WTC11 (cell line): Measurements from ENCODE around the gene BRME1. TPM values are rescaled to one million over a fixed set of nuclear protein-coding genes. Genes with fewer than 3 reads are reported as not detected.

Experiments
- ATAC-seq: fragments of 200-7000 bp; cut with Tn5 transposase; 2 replicates; pipeline ENCODE4 v1.10.0; 2021; ENCODE audit warnings: mild to moderate bottlenecking, moderate library complexity
- CTCF ChIA-PET: fragments of 300-600 bp; sonication (Branson Sonifier 250); formaldehyde crosslinking; loops from one replicate; lab custom pipeline; 2021; ENCODE audit warnings: antibody characterized with exemption; lab: Charles Lee
- POLR2A ChIA-PET: fragments of 350-600 bp; sonication (Branson Sonifier 250); formaldehyde crosslinking; loops from one replicate; lab custom pipeline; 2021; ENCODE audit warnings: antibody characterized with exemption; lab: Charles Lee
- DNase-seq: peaks from one replicate; pipeline ENCODE4 v3.0.0; 2021; ENCODE audit warnings: low spot score
- H3K27ac Mint-ChIP-seq: 2 replicates; pipeline ENCODE4 v1.8.0; 2021; ENCODE audit warnings: mixed read lengths
- H3K27me3 Mint-ChIP-seq: 2 replicates; pipeline ENCODE4 v1.8.0; 2021; ENCODE audit warnings: low read depth, mild to moderate bottlenecking, moderate library complexity, mixed read lengths
- H3K36me3 Mint-ChIP-seq: 2 replicates; pipeline ENCODE4 v1.8.0; 2021; ENCODE audit warnings: mixed read lengths
- H3K4me1 Mint-ChIP-seq: 2 replicates; pipeline ENCODE4 v1.8.0; 2022; ENCODE audit warnings: mixed read lengths
- H3K4me3 Mint-ChIP-seq: 2 replicates; pipeline ENCODE4 v1.8.0; 2021; ENCODE audit warnings: mild to moderate bottlenecking, moderate library complexity, mixed read lengths
- H3K9me3 Mint-ChIP-seq: 2 replicates; pipeline ENCODE4 v1.8.0; 2021; ENCODE audit warnings: mixed read lengths
- CBFB ChIP-seq: sonication (generic); formaldehyde crosslinking; IDR thresholded peaks from 2 replicates; pipeline ENCODE4 v1.8.1; 2022; ENCODE audit warnings: mild to moderate bottlenecking, low read depth, missing genetic modification reagents
- ELF4 ChIP-seq: sonication (generic); formaldehyde crosslinking; IDR thresholded peaks from 2 replicates; pipeline ENCODE4 v1.8.1; 2022; ENCODE audit warnings: low read depth, mild to moderate bottlenecking, moderate library complexity, missing genetic modification reagents
- FOXK1 ChIP-seq: sonication (generic); formaldehyde crosslinking; IDR thresholded peaks from 2 replicates; pipeline ENCODE4 v1.8.0; 2022; ENCODE audit warnings: mild to moderate bottlenecking, moderate library complexity, missing genetic modification reagents
- GABPB1 ChIP-seq: sonication (generic); formaldehyde crosslinking; IDR thresholded peaks from 2 replicates; pipeline ENCODE4 v1.8.1; 2023; ENCODE audit warnings: mild to moderate bottlenecking, missing genetic modification reagents
- IRF2 ChIP-seq: sonication (generic); formaldehyde crosslinking; IDR thresholded peaks from 2 replicates; pipeline ENCODE4 v1.8.0; 2022; ENCODE audit warnings: low read depth, missing genetic modification reagents, borderline replicate concordance
- KAT7 ChIP-seq: sonication (generic); formaldehyde crosslinking; IDR thresholded peaks from 2 replicates; pipeline ENCODE4 v1.8.1; 2023; ENCODE audit warnings: missing genetic modification reagents, mild to moderate bottlenecking, borderline replicate concordance
- MYBL2 ChIP-seq: sonication (generic); formaldehyde crosslinking; IDR thresholded peaks from 2 replicates; pipeline ENCODE4 v1.8.1; 2023; ENCODE audit warnings: mild to moderate bottlenecking, moderate library complexity, missing genetic modification reagents
- PREB ChIP-seq: sonication (generic); formaldehyde crosslinking; IDR thresholded peaks from 2 replicates; pipeline ENCODE4 v1.8.1; 2022; ENCODE audit warnings: mild to moderate bottlenecking, missing genetic modification reagents, moderate library complexity, borderline replicate concordance
- RORB ChIP-seq: fragments of 250-450 bp; sonication (Bioruptor Pico); IDR thresholded peaks from 2 replicates; pipeline ENCODE4 v1.9.0; 2021; ENCODE audit warnings: mild to moderate bottlenecking
- SOX15 ChIP-seq: fragments of 250-450 bp; sonication (Bioruptor Pico); IDR thresholded peaks from 2 replicates; pipeline ENCODE4 v1.9.0; 2021; ENCODE audit warnings: mild to moderate bottlenecking
- TCF7 ChIP-seq: sonication (generic); formaldehyde crosslinking; IDR thresholded peaks from 2 replicates; pipeline ENCODE4 v1.8.0; 2022; ENCODE audit warnings: mild to moderate bottlenecking, low read depth, missing genetic modification reagents, moderate library complexity
- TEAD1 ChIP-seq: sonication (generic); formaldehyde crosslinking; IDR thresholded peaks from 2 replicates; pipeline ENCODE4 v1.8.0; 2022; ENCODE audit warnings: mild to moderate bottlenecking, missing genetic modification reagents
- TP53 ChIP-seq: sonication (generic); formaldehyde crosslinking; IDR thresholded peaks from 2 replicates; pipeline ENCODE4 v1.8.1; 2023; ENCODE audit warnings: mild to moderate bottlenecking, missing genetic modification reagents
- ZNF219 ChIP-seq: sonication (generic); formaldehyde crosslinking; IDR thresholded peaks from 2 replicates; pipeline ENCODE4 v1.8.0; 2023; ENCODE audit warnings: missing genetic modification reagents, mild to moderate bottlenecking, borderline replicate concordance
- ZNF232 ChIP-seq: sonication (generic); formaldehyde crosslinking; IDR thresholded peaks from 2 replicates; pipeline ENCODE4 v1.8.0; 2022; ENCODE audit warnings: mild to moderate bottlenecking, missing genetic modification reagents
- total RNA-seq: library from RNA; stranded (reverse); gene quantifications from 3 replicates; pipeline ENCODE4 v1.2.3, GENCODE V29; 2021
- TF ChIP-seq, protein P1 (sequence below): sonication (generic); formaldehyde crosslinking; IDR thresholded peaks from 2 replicates; pipeline ENCODE4 v1.8.1; 2023; ENCODE audit warnings: mild to moderate bottlenecking, missing genetic modification reagents, moderate library complexity
- TF ChIP-seq, protein P2 (sequence below): fragments of 200-600 bp; IDR thresholded peaks from 2 replicates; pipeline ENCODE4 v1.8.0; 2022; ENCODE audit warnings: antibody characterized with exemption
- TF ChIP-seq, protein P3 (sequence below): fragments of 250-450 bp; sonication (Bioruptor Pico); conservative IDR thresholded peaks from 2 replicates; pipeline ENCODE4 v1.9.0; 2021; ENCODE audit warnings: mild to moderate bottlenecking
- TF ChIP-seq, protein P4 (sequence below): sonication (generic); formaldehyde crosslinking; IDR thresholded peaks from 2 replicates; pipeline ENCODE4 v1.8.1; 2023; ENCODE audit warnings: mild to moderate bottlenecking, missing genetic modification reagents
- TF ChIP-seq, protein P5 (sequence below): fragments of 250-450 bp; sonication (Bioruptor Pico); IDR thresholded peaks from 2 replicates; pipeline ENCODE4 v1.8.0; 2021; ENCODE audit warnings: mild to moderate bottlenecking
- TF ChIP-seq, protein P6 (sequence below): fragments of 250-450 bp; sonication (Bioruptor Pico); IDR thresholded peaks from 2 replicates; pipeline ENCODE4 v2.1.2; 2022; ENCODE audit warnings: mild to moderate bottlenecking, moderate library complexity

The BRME1 gene
- total RNA-seq, 1 experiment from 2014 or later: 5.0 TPM

DNA sequence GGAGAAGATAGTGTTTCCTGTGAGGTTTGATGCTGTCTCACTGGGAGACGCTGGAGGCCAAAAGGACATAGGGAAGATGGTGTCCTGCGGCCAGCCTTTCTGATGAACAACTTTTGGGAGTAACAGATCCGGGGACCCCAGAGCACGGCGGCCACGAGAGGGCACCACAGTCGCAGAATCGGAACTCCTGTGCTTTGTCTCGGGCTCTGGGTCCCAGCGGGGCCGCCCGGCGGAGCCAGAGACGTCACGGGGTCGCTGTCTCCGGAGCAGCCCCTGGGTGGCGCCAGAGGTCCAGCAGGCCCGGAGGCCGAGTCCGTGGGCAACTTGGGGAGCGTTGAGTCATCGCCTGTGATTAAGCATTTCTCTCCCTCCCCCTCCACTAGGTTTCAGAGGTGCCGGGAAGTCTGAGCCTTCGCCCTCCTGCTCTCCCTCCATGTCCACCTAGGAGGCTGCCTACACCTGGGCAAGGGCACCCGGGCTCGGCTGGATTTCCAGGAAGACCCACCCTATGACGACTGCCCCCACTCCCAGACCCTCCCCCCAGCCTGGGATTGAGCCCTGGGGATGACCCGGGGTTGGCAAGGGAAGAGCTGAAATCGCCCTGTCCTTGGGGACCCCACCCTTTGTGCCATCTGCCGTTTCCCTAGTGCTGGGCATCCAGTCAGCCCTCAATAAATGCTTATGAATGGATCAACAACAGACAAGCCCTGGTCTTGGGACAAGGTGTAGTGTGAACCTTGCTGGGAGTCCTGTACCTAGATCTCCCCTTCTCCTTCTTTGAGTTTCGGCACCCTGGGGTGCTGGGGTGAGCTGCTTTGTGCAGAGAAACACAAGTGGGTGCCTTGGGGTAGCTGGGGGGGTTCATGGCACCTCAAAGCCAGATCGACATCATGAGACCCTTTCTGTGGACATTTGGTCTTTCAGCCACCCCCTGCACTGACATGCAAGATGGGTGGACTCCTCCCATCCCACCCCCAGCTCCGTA, 25.6 kb downstream of the BRME1 start (continued):
- TF ChIP-seq, protein P1, sequence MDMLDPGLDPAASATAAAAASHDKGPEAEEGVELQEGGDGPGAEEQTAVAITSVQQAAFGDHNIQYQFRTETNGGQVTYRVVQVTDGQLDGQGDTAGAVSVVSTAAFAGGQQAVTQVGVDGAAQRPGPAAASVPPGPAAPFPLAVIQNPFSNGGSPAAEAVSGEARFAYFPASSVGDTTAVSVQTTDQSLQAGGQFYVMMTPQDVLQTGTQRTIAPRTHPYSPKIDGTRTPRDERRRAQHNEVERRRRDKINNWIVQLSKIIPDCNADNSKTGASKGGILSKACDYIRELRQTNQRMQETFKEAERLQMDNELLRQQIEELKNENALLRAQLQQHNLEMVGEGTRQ (CRISPR knock-in tag): peak; percentile 78
- TF ChIP-seq FOXK1 (CRISPR knock-in tag) (0 out of 2 replicates have a peak, but pooled peaks have one; percentile 23), KAT7 (CRISPR knock-in tag) (0 out of 2 replicates have a peak, but pooled peaks have one; percentile 72)

- Mint-ChIP-seq H3K27me3 (peaks cover 66% of the 10 kb centered on the region), H3K4me1 (peaks cover 26% of the 10 kb centered on the region), H3K4me3 (no peak overlapping the region), H3K27ac (no peak overlapping the region), H3K9me3 (no peaks in the 10 kb centered on the region), H3K36me3 (no peaks in the 10 kb centered on the region)
- no peak for TF ChIP-seq IRF2
- TF ChIP-seq TCF7 (CRISPR knock-in tag): no peak
- no peak for TF ChIP-seq SOX15 (CRISPR knock-in tag)
- TF ChIP-seq ZNF219 (CRISPR knock-in tag): no peak
- no peak for TF ChIP-seq RORB (CRISPR knock-in tag)
- TF ChIP-seq, protein P2, sequence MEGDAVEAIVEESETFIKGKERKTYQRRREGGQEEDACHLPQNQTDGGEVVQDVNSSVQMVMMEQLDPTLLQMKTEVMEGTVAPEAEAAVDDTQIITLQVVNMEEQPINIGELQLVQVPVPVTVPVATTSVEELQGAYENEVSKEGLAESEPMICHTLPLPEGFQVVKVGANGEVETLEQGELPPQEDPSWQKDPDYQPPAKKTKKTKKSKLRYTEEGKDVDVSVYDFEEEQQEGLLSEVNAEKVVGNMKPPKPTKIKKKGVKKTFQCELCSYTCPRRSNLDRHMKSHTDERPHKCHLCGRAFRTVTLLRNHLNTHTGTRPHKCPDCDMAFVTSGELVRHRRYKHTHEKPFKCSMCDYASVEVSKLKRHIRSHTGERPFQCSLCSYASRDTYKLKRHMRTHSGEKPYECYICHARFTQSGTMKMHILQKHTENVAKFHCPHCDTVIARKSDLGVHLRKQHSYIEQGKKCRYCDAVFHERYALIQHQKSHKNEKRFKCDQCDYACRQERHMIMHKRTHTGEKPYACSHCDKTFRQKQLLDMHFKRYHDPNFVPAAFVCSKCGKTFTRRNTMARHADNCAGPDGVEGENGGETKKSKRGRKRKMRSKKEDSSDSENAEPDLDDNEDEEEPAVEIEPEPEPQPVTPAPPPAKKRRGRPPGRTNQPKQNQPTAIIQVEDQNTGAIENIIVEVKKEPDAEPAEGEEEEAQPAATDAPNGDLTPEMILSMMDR: no peak
- no peak for TF ChIP-seq MYBL2 (CRISPR knock-in tag)
- TF ChIP-seq ZNF232 (CRISPR knock-in tag): no peak
- TF ChIP-seq ELF4 (CRISPR knock-in tag): no peak
- TF ChIP-seq KAT7 (CRISPR knock-in tag): no peak
- TF ChIP-seq, protein P3, sequence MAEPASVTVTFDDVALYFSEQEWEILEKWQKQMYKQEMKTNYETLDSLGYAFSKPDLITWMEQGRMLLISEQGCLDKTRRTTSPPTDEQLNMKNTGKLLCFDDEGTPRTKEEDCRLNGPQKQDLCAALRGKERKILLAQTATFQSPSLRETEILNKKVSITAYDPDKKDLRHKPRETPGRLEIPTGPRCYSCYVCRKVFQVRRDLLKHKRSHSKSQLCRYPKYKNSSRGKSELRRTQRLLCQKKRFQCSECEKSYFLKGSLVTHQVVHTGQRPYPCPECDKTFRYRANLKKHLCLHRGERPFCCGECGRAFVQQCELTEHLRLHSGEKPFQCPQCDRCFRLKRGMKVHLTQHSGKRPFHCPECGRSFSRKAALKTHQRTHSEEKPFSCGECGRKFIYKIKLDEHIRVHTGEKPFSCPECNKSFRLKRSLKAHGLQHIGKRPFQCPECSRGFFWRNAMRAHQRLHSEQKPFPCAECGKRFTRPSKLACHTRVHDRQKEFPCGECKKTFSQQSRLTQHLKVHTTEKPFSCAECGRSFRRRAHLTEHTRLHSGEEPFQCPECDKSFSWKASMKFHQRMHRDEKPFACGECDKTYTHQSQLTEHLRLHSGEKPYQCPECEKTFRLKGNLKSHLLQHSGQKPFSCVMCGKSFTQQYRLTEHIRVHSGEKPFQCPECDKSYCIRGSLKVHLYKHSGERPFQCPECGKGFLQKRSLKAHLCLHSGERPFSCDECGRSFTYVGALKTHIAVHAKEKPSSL (CRISPR knock-in tag): no peak
- TF ChIP-seq, protein P4, sequence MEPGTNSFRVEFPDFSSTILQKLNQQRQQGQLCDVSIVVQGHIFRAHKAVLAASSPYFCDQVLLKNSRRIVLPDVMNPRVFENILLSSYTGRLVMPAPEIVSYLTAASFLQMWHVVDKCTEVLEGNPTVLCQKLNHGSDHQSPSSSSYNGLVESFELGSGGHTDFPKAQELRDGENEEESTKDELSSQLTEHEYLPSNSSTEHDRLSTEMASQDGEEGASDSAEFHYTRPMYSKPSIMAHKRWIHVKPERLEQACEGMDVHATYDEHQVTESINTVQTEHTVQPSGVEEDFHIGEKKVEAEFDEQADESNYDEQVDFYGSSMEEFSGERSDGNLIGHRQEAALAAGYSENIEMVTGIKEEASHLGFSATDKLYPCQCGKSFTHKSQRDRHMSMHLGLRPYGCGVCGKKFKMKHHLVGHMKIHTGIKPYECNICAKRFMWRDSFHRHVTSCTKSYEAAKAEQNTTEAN (CRISPR knock-in tag): no peak
- TF ChIP-seq, protein P1 (CRISPR knock-in tag): no peak
- TF ChIP-seq GABPB1 (CRISPR knock-in tag): no peak
- TF ChIP-seq PREB (CRISPR knock-in tag): no peak
- no peak for TF ChIP-seq TEAD1 (CRISPR knock-in tag)
- no peak for TF ChIP-seq TP53
- TF ChIP-seq, protein P5, sequence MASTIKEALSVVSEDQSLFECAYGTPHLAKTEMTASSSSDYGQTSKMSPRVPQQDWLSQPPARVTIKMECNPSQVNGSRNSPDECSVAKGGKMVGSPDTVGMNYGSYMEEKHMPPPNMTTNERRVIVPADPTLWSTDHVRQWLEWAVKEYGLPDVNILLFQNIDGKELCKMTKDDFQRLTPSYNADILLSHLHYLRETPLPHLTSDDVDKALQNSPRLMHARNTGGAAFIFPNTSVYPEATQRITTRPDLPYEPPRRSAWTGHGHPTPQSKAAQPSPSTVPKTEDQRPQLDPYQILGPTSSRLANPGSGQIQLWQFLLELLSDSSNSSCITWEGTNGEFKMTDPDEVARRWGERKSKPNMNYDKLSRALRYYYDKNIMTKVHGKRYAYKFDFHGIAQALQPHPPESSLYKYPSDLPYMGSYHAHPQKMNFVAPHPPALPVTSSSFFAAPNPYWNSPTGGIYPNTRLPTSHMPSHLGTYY: no peak
- no peak for TF ChIP-seq CBFB
- TF ChIP-seq, protein P6, sequence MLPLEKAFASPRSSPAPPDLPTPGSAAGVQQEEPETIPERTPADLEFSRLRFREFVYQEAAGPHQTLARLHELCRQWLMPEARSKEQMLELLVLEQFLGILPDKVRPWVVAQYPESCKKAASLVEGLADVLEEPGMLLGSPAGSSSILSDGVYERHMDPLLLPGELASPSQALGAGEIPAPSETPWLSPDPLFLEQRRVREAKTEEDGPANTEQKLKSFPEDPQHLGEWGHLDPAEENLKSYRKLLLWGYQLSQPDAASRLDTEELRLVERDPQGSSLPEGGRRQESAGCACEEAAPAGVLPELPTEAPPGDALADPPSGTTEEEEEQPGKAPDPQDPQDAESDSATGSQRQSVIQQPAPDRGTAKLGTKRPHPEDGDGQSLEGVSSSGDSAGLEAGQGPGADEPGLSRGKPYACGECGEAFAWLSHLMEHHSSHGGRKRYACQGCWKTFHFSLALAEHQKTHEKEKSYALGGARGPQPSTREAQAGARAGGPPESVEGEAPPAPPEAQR (CRISPR knock-in tag): no peak
- DNase-seq: no peak
- CTCF ChIA-PET: interaction anchor here (0.5 to 1.2 kb wide), 6 partner anchors 171 to 609 kb away, joined by 3 to 4 read pairs (median 4); no protein-coding TSS in a partner anchor
- POLR2A ChIA-PET: no interaction called here
- no peak for ATAC-seq
Measured at GRCh38 chr19:13877303-13877702, 28.6 kb downstream of the BRME1 start.
